ENCODE data around the gene SAMD4B. TPM values are rescaled to one million over a fixed set of nuclear protein-coding genes. Genes with fewer than 3 reads are reported as not detected.

Gene SAMD4B
- total and polyA plus RNA-seq, 9 of the 15 experiments (the other 6 are each of a cell fraction or from before 2014, with no cell fraction given) = 3.4 to 90.5 (median 38.0) TPM

DNA sequence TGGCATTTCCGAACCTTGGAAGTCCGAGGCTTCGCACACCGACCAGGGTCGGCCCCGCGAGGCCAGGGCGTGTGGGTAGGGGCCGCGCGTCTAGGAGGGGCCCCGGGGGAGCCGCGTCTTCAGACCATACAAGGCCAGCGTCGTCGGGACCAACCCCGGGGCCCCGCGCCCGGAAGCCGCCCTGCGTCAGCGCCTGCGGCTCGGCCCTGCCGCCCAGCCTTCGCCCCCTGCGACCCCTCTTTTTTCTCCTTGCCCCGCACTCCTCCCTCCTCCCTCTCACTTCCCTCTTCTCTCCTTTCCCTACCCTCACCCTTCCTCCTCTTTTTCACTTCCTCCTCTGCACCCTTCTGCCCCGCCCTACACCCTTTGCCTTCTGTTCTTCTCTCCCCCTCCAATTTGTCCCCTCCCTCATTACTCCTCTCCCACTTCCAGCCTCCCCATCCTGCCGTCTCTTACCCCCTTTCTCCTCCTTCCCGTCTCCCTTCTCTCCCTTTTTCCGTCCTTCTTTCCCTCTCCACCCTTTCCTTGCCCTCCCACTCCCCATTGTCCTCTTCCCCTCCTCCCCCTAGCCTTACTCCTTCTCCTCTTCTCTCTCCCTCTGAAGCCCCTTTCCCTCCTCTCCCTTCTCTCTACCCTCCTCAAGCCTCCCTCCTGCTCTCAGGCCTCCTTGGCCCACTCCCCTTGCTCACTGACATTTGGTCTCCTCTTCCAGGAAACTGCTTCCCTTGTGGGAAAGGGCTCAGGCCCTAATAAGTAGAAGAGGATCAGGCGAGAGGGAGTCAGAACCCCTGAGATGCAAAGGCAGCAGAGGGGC lies 68.0 kb downstream of the SAMD4B start (continued):
- TF ChIP-seq, protein P1, sequence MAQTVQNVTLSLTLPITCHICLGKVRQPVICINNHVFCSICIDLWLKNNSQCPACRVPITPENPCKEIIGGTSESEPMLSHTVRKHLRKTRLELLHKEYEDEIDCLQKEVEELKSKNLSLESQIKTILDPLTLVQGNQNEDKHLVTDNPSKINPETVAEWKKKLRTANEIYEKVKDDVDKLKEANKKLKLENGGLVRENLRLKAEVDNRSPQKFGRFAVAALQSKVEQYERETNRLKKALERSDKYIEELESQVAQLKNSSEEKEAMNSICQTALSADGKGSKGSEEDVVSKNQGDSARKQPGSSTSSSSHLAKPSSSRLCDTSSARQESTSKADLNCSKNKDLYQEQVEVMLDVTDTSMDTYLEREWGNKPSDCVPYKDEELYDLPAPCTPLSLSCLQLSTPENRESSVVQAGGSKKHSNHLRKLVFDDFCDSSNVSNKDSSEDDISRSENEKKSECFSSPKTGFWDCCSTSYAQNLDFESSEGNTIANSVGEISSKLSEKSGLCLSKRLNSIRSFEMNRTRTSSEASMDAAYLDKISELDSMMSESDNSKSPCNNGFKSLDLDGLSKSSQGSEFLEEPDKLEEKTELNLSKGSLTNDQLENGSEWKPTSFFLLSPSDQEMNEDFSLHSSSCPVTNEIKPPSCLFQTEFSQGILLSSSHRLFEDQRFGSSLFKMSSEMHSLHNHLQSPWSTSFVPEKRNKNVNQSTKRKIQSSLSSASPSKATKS (CRISPR knock-in tag; IDR thresholded peaks at IDR 0.05) = no peak
- TF ChIP-seq, protein P2, sequence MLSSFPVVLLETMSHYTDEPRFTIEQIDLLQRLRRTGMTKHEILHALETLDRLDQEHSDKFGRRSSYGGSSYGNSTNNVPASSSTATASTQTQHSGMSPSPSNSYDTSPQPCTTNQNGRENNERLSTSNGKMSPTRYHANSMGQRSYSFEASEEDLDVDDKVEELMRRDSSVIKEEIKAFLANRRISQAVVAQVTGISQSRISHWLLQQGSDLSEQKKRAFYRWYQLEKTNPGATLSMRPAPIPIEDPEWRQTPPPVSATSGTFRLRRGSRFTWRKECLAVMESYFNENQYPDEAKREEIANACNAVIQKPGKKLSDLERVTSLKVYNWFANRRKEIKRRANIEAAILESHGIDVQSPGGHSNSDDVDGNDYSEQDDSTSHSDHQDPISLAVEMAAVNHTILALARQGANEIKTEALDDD (IDR thresholded peaks at IDR 0.05) = no peak
- TF ChIP-seq ZNF143 (CRISPR knock-in tag; IDR thresholded peaks at IDR 0.05) (0 out of 2 replicates have a peak, but pooled peaks have one; percentile 6), ZNF224 (CRISPR knock-in tag; IDR thresholded peaks at IDR 0.05) (no peak), MTA1 (IDR thresholded peaks at IDR 0.05; ENCODE audit: borderline replicate concordance) (peak; percentile 92), ILF3 (IDR thresholded peaks at IDR 0.05; ENCODE audit: borderline replicate concordance) (no peak), HNRNPL (IDR thresholded peaks at IDR 0.05; ENCODE audit: low read depth, low read length) (no peak), ZFX (CRISPR knock-in tag; IDR thresholded peaks at IDR 0.05) (peak; percentile 61), WHSC1 (IDR thresholded peaks at IDR 0.05; ENCODE audit: low read length) (no peak), FOSL1 (tag; conservative IDR thresholded peaks at IDR 0.05) (no peak), NR1H2 (CRISPR knock-in tag; IDR thresholded peaks at IDR 0.05) (no peak), HDAC2 (IDR thresholded peaks at IDR 0.05) (peak; percentile 66), PURB (CRISPR knock-in tag; IDR thresholded peaks at IDR 0.05; ENCODE audit: low read depth) (no peak), CCNT2 (IDR thresholded peaks at IDR 0.05; ENCODE audit: borderline replicate concordance, extremely low read depth, insufficient read length, low read depth, low read length) (peak; percentile 55), ZNF586 (CRISPR knock-in tag; conservative IDR thresholded peaks at IDR 0.05) (no peak), ZNF764 (CRISPR knock-in tag; IDR thresholded peaks at IDR 0.05; ENCODE audit: low read depth) (no peak), CREM (IDR thresholded peaks at IDR 0.05; ENCODE audit: low read depth) (0 out of 2 replicates have a peak, but pooled peaks have one; percentile 13)
- TF ChIP-seq, protein P3, sequence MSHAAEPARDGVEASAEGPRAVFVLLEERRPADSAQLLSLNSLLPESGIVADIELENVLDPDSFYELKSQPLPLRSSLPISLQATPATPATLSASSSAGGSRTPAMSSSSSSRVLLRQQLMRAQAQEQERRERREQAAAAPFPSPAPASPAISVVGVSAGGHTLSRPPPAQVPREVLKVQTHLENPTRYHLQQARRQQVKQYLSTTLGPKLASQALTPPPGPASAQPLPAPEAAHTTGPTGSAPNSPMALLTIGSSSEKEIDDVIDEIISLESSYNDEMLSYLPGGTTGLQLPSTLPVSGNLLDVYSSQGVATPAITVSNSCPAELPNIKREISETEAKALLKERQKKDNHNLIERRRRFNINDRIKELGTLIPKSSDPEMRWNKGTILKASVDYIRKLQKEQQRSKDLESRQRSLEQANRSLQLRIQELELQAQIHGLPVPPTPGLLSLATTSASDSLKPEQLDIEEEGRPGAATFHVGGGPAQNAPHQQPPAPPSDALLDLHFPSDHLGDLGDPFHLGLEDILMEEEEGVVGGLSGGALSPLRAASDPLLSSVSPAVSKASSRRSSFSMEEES (CRISPR knock-in tag; IDR thresholded peaks at IDR 0.05) = no peak
- TF ChIP-seq, protein P4, sequence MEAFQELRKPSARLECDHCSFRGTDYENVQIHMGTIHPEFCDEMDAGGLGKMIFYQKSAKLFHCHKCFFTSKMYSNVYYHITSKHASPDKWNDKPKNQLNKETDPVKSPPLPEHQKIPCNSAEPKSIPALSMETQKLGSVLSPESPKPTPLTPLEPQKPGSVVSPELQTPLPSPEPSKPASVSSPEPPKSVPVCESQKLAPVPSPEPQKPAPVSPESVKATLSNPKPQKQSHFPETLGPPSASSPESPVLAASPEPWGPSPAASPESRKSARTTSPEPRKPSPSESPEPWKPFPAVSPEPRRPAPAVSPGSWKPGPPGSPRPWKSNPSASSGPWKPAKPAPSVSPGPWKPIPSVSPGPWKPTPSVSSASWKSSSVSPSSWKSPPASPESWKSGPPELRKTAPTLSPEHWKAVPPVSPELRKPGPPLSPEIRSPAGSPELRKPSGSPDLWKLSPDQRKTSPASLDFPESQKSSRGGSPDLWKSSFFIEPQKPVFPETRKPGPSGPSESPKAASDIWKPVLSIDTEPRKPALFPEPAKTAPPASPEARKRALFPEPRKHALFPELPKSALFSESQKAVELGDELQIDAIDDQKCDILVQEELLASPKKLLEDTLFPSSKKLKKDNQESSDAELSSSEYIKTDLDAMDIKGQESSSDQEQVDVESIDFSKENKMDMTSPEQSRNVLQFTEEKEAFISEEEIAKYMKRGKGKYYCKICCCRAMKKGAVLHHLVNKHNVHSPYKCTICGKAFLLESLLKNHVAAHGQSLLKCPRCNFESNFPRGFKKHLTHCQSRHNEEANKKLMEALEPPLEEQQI (IDR thresholded peaks at IDR 0.05) = no peak
- TF ChIP-seq, protein P5, sequence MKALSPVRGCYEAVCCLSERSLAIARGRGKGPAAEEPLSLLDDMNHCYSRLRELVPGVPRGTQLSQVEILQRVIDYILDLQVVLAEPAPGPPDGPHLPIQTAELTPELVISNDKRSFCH (CRISPR knock-in tag; IDR thresholded peaks at IDR 0.05) = no peak
- TF ChIP-seq, protein P5 (tag; IDR thresholded peaks at IDR 0.05) = no peak

All from K562 (cell line).